HG03558 (cell line): ENCODE measurements around the gene TRRAP.

Source experiments
- ATAC-seq: cut with Tn5 transposase; IDR thresholded peaks from one replicate; pipeline ENCODE4 v1.9.1; 2021; ENCODE audit warnings: moderate number of reproducible peaks; ENCODE audit not compliant: unreplicated experiment; ENCODE audit errors: extremely low read depth

Gene TRRAP

DNA sequence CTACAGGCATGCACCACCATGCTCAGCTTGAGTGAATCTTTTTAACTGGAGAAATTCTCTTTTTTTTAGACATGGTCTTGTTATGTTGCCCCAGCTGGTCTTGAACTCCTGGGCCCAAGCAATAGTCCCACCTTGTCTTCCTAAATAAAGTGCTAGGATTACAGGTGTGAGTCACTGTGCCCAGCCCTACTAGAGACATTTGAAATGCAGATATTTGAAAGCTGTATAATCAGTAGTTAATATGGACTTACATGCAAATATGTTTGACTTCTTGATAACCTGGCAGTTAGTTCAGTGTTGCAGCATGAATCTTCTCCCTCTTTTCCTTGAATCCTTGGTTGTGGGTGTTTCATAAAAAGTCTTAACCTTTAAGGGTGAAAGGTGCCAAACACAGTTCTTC, 8.7 kb downstream of the TRRAP start:
- ATAC-seq = no peak

- no peak for ATAC-seq
Measured at GRCh38 chr7:98892609-98893008, 14.3 kb downstream of the TRRAP start.

- ATAC-seq = no peak
Measured at GRCh38 chr7:98899816-98900215, 21.5 kb downstream of the TRRAP start.

GRCh38 chr7:98900815-98901214, 22.5 kb downstream of the TRRAP start:
- ATAC-seq = no peak

- no peak for ATAC-seq
Measured at GRCh38 chr7:98902523-98902922, 24.2 kb downstream of the TRRAP start.

- no peak for ATAC-seq
Measured at GRCh38 chr7:98903246-98903645, 24.9 kb downstream of the TRRAP start.

DNA sequence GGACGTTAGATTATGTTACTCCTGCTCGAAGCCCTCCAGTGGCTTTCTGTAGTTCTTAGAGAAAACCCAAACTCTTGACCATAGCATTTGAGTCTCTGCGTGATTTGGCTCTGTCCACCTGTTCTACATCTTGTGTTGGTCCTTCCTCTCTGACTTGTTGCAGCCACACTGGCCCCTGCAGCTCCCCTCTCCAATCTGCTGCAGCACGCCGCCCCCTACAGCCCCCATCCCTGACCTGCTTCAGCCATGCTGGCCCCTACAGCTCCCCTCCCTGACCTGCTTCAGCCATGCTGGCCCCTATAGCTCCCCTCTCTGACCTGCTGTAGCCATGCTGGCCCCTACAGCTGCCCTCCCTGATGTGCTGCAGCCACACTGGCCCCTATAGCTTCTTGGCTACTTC, 29.2 kb downstream of the TRRAP start:
- ATAC-seq = no peak

DNA sequence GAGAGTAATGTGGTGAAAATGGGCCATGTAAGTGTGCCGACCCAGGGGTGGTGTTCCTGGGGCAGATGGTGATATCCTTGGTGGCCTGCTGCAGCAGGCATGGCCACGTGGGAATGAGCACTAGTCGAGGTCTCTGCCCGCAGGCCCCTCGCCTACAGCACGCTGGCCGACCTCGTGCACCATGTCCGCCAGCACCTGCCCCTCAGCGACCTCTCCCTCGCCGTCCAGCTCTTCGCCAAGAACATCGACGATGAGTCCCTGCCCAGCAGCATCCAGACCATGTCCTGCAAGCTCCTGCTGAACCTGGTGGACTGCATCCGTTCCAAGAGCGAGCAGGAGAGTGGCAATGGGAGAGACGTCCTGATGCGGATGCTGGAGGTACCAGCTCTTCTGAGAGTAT, 30.3 kb downstream of the TRRAP start:
- ATAC-seq = no peak

DNA sequence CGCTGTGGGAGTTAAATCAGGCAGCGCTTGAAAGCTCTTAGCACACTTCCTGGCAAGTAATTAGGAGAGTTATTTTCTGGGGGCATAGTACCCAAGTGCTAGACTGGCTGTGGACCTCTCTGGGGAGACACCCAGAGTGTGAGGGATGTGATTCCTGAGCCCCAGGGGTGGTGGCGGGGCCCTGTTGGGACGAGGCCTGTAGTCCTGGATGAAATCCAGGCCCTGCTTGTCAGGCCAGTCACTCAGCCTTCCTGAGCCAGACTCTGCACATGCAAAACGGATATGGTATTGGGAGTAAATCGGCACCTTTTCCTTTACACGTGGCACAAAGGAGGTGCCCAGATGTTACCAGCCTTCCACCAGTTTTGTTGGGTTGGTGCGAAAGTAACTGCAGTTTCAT, 31.2 kb downstream of the TRRAP start:
- ATAC-seq = no peak

DNA sequence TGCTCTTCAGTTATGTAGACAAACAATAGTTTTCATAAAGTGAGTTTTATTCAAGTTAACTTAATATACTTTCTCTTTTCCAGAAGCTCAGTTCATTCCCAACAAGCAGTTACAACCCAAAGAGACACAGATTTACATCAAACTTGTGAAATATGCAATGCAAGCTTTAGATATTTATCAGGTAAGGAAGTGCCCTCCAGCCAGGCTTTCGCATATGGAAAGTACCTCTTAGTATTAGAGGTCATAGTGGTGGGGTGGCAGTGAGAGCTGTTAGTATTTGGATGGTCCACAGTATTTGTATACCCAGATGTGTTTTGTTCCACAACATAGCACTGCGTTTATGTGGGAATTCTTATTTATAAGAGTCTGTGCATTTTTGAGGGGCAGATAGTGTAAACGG, 32.1 kb downstream of the TRRAP start:
- no peak for ATAC-seq

DNA sequence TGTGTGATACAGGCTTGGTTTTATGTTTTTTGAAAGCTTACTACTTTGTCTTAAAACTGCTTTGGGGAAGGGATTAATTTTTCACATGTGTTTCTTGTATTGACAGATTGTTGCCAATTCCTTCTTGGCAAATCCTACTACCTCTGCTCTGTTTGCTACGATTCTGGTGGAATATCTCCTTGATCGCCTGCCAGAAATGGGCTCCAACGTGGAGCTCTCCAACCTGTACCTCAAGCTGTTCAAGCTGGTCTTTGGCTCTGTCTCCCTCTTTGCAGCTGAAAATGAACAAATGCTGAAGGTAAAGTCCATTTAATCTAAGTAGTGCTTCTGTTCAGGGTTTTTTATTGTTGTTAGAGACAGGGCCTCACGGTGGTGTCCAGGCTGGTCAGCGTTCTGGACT, 33.6 kb downstream of the TRRAP start:
- no peak for ATAC-seq

- no peak for ATAC-seq
Measured at GRCh38 chr7:98913026-98913425, 34.7 kb downstream of the TRRAP start.

GRCh38 chr7:98913612-98914011, 35.3 kb downstream of the TRRAP start:
- ATAC-seq = no peak

DNA sequence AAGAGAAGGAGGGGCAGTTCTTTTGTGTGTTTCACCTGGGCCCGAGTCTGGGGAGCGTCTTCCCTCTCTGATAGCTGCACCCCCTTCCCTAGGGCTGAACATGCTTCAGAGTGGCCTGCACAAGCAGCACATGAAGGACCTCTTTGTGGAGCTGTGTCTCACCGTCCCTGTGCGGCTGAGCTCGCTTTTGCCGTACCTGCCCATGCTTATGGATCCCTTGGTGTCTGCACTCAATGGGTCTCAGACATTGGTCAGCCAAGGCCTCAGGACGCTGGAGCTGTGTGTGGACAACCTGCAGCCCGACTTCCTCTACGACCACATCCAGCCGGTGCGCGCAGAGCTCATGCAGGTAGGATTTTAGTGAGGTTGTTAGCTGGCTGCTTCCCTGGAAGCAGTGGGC, 39.0 kb downstream of the TRRAP start:
- no peak for ATAC-seq

GRCh38 chr7:98921608-98922372, 43.5 kb downstream of the TRRAP start:
- no peak for ATAC-seq

GRCh38 chr7:98922392-98923187, 44.3 kb downstream of the TRRAP start:
- no peak for ATAC-seq

GRCh38 chr7:98923512-98923911, 45.2 kb downstream of the TRRAP start:
- ATAC-seq = no peak

DNA sequence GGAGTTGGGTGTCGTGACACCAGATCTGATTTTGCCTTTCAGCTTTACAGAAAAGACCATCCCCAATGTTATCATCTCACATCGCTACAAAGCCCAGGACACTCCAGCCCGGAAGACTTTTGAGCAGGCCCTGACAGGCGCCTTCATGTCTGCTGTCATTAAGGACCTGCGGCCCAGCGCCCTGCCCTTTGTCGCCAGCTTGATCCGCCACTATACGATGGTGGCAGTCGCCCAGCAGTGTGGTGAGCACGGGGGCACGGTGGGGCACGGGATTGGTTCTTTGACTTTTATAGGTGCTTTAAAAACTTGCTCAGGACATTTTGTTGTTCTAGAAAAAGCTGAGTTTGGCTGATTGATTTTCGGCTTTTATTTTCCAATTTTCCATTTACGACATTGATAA, 48.8 kb downstream of the TRRAP start:
- no peak for ATAC-seq

- no peak for ATAC-seq
Measured at GRCh38 chr7:98930464-98930863, 52.1 kb downstream of the TRRAP start.

GRCh38 chr7:98930921-98931320, 52.6 kb downstream of the TRRAP start:
- ATAC-seq = no peak

- no peak for ATAC-seq
Measured at GRCh38 chr7:98933321-98933720, 55.0 kb downstream of the TRRAP start.

GRCh38 chr7:98934267-98934666, 55.9 kb downstream of the TRRAP start:
- ATAC-seq = no peak
